Stimulated activated CD4-positive, alpha-beta T cell treated with anti-CD3 and anti-CD28 coated beads, Interleukin-4, amount 100 ng/mL, for 24 hours (primary cell): ENCODE data around the gene HSP90AB1.

Experiments used
- DNase-seq: peaks from one replicate; pipeline ENCODE4 v3.0.0-alpha.2; 2020

The HSP90AB1 gene

GRCh38 chr6:44235891-44236516 is 10.9 kb upstream of the HSP90AB1 start:
- DNase-seq = no peak

GRCh38 chr6:44237021-44237812 is 9.7 kb upstream of the HSP90AB1 start:
- peak; percentile 72 for DNase-seq

- peak; percentile 80 for DNase-seq
These were observed 9.0 kb upstream of the HSP90AB1 start for GRCh38 chr6:44237813-44238433.

- DNase-seq = no peak
These were observed 8.1 kb upstream of the HSP90AB1 start for GRCh38 chr6:44238687-44239350.

GRCh38 chr6:44243345-44243744 is 3.6 kb upstream of the HSP90AB1 start:
- no peak for DNase-seq

GRCh38 chr6:44245391-44245911 is 1.4 kb upstream of the HSP90AB1 start:
- no peak for DNase-seq

- DNase-seq = peak; percentile 88
These were observed 814 bp upstream of the HSP90AB1 start for GRCh38 chr6:44245912-44246662.

GRCh38 chr6:44247338-44248302 is 719 bp downstream of the HSP90AB1 start:
- peak; percentile 92 for DNase-seq

GRCh38 chr6:44248579-44248978 is 1.7 kb downstream of the HSP90AB1 start:
- DNase-seq = no peak

- DNase-seq = no peak
These were observed 2.3 kb downstream of the HSP90AB1 start for GRCh38 chr6:44249082-44249748.

- DNase-seq = no peak
These were observed 3.3 kb downstream of the HSP90AB1 start for GRCh38 chr6:44250067-44250717.

- DNase-seq = no peak
These were observed 3.8 kb downstream of the HSP90AB1 start for GRCh38 chr6:44250718-44251123.

GRCh38 chr6:44251576-44252524 is 4.9 kb downstream of the HSP90AB1 start:
- DNase-seq = no peak

- DNase-seq = peak; percentile 74
These were observed 6.6 kb downstream of the HSP90AB1 start for GRCh38 chr6:44253307-44254101.

GRCh38 chr6:44254191-44255104 is 7.5 kb downstream of the HSP90AB1 start:
- peak; percentile 36 for DNase-seq

- peak; percentile 47 for DNase-seq
These were observed 8.4 kb downstream of the HSP90AB1 start for GRCh38 chr6:44255105-44255808.
